ENCODE data around the gene C3orf85.

DNA sequence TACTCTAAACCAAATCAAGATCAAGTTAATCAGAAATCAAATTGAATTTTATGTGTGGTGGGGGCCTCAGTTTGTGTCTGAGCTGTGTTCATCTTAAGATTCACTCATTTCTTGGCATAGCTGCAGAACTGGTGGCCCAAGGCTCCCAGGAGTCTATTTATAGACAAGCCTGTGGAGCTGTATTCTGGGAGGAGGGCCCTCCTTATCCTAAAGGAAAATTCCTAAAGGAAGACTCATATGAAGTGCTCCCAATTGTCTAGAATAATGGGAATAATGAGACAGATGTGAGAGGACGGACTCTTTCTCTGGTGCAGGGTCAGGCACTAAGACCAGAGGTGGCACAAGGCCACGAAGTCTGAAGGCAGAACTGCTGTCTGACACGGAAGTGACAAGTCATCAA, 38.9 kb downstream of the C3orf85 start:
- TF ChIP-seq, protein P1, sequence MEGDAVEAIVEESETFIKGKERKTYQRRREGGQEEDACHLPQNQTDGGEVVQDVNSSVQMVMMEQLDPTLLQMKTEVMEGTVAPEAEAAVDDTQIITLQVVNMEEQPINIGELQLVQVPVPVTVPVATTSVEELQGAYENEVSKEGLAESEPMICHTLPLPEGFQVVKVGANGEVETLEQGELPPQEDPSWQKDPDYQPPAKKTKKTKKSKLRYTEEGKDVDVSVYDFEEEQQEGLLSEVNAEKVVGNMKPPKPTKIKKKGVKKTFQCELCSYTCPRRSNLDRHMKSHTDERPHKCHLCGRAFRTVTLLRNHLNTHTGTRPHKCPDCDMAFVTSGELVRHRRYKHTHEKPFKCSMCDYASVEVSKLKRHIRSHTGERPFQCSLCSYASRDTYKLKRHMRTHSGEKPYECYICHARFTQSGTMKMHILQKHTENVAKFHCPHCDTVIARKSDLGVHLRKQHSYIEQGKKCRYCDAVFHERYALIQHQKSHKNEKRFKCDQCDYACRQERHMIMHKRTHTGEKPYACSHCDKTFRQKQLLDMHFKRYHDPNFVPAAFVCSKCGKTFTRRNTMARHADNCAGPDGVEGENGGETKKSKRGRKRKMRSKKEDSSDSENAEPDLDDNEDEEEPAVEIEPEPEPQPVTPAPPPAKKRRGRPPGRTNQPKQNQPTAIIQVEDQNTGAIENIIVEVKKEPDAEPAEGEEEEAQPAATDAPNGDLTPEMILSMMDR (IDR thresholded peaks at IDR 0.05) = no peak
- no peak for TF ChIP-seq POLR2A (IDR thresholded peaks at IDR 0.05)
